ENCODE data around the gene TAOK2.
A peak's percentile ranks its signal among the peaks of the same experiment; 100 is the strongest.
"Not testable (repeated sequence)": the region's sequence is repeated elsewhere in the genome, so short reads cannot be mapped to it uniquely, and the experiment has no call there.

TAOK2 gene

DNA sequence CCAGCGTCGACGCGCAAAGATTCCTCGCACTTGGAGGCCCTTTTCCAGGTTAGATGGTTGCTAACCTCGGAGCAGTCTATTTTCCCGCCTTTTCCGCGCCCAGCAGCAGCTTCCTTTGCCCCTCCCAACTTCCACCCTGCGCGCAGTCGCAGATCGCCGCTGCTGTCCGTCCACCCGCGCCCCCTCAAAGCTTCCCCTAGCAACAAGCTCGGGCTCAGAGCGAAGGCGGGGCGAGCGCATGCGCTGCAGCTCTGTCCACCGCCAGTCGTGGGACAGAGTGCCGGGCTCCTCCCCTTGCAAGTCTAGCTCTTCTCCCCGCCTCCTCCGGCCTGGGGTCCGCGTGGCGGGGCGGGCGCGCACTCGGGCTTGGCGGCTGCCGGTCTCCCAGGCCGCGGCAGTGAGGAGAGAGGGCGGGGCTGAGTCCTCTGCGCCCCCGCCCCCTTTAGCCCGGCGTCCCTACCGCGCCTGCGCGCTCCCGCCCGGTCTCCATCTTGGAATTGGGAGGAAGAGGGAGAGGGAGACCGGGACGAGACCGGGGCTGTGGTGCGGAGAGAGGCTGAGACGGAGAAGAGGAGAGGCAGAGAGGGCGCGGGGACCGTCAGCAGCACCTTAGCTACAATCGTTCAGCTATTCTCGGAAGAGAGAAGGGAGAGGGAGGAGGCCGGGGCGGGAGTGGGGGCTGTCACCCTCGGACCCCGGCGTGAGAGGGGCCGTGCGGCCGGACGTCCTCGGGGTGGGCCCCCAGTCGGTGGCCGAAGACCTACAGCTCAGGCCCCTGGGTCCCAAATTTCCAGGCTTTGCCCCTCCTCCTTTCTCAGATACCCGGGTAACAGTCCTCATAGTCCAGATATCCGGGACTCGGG, at the start of gene TAOK2:
Gene TAOK2 (plus strand): TSS at position 485 of the 863 bp plus-strand sequence. CDS start 3,905 bp downstream, outside the sequence.
- DNase-seq (ENCODE audit: low read depth in 2 of 2) = peak; percentile 98 to 99

DNA sequence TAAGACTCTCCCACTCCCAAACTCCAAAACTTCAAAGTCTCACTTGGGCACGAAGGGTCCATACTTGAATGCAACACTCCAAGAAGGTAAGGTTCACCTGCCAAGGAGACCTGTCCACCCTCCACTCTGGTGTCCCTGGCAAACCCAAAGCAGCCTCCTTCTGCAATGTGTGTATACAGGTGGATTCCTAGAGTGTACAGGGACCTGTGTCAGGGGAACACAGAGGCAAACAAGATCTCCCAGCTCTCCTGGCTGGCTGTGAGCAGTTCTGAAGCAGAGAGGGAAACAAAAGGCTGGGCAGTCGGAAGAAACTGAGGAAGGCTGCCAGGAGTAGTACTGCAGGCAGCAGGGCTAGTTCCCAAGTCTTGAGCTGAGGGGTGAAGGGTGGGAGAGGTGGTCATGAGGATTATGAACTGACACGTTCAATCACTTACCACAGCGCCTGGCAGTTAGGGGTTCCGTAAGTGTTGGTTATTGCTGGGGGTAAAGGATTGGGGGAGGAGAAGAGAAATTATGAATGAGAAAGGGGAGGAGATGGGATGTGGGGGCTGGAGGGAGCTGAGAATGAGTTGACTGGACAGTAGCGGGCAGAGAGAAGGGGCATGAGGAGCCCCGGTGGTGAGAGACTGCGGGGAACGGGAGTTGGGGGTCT, 48.4 kb upstream of the TAOK2 start:
- DNase-seq (ENCODE audit: low read depth in 2 of 2) = no peak

DNA sequence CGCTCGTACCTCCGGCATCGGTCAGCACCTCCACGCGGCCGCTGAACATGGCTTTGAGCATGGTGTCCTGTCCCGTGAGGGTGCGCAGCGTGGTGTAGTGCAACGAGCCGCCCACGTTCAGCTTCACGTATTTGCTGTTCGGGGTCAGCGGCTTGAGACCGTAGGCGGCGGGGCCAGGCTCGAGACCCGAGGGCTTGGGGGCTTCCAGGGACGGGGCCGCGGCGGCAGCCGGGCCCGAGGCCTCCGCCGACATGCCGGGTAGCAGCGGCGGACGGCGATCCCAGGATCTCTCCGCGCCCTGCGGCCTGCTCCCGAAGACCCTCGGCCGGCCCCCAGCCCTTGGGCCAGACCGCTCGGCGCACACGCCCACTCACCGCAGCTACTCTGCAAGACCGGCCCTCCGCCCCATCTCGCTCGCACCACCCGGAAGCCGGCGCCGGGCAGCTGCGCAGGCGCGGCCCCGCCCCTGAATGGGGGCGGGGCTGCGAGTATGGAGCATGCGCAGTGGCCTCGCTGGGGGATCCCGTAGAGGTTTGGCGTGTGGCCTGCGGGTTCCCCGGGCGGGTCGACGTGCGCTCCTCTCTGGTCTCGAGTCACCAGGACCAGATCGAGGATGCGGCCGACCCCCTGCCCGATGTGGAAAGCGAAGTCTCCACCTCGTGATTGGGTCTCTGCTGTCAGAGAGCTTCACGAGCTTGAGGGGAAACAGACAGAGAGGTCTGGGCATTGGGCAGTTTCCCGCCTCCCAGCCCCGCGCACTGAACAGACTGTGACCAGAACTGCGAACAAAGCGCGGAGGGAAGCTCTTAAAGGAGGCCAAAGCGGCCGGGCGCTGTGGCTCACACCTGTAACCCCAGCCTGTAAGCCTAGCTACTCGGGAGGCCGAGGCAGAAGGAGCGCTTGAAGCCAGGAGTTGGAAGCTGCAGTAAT, 47.6 kb upstream of the TAOK2 start, which contains the start of gene KCTD13:
Gene KCTD13 (minus strand): TSS at position 446 of the 930 bp plus-strand sequence. CDS start 193 bp downstream, at position 253.
- peak; percentile 60 to 69 for DNase-seq (ENCODE audit: low read depth in 2 of 2)

DNA sequence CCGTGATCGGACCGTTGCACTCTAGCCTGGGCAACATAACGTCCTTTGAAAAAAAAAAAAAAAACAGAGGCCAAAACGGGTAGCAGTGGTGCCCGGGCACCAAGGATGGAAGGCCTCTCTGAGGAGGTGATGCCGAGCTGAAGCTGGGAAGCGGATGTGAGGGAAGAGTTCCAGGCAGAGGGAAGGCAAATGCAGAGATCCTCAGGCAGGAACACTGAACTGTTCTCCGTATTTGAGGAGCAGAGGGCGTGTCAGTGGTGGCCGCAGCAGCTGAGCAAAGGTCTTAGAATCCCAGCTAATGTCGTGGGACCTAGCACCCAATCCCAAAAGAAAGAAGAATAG, 47.0 kb upstream of the TAOK2 start:
- DNase-seq (ENCODE audit: low read depth in 2 of 2) = no peak

DNA sequence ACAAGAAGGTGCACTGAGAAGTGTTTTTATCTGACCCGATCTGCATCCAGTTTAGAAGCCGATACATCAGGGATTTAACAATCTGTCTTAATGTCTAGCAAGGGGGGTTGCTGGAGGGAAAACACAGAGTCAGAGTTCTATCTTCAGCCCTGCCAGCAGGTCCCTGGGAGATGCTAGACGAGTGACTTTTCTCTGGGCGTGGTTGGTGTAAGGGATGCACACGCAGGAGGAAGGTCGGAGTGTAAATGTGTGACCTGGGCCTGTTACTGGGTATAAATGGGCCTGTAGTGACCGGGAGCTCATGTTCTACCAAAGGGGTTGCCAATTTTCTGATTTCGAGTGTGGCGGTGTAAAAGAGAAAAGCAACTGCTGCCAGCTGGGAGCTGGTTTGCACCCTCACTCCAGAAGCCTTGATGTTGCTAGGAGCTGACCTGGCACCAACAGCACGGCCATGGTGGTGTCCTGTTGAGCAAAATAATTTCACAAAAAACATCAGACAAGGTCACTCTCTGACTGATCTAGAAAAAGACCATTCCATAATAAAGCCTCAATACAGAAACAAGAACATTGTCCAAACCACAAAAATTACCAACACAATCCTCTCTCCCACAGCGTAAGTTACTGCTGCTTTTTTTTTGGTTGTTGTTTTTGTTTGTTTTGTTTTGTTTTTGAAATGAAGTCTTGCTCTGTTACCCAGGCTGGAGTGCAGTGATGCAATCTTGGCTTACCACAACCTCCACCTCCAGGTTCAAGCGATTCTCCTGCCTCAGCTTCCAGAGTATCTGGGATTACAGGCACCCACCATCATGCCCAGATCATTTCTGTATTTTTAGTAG, 46.4 kb upstream of the TAOK2 start:
- no peak for DNase-seq (ENCODE audit: low read depth in 2 of 2)

DNA sequence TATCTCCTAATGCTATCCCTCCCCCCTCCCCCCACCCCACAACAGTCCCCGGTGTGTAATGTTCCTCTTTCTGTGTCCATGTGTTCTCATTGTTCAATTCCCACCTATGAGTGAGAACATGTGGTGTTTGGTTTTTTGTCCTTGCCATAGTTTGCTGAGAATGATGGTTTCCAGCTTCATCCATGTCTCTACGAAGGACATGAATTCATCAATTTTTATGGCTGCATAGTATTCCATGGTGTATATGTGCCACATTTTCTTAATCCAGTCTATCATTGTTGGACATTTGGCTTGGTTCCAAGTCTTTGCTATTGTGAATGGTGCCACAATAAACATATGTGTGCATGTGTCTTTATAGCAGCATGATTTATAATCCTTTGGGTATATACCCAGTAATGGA, 41.9 kb upstream of the TAOK2 start:
- DNase-seq (ENCODE audit: low read depth in 2 of 2) = not testable (repeated sequence)

DNA sequence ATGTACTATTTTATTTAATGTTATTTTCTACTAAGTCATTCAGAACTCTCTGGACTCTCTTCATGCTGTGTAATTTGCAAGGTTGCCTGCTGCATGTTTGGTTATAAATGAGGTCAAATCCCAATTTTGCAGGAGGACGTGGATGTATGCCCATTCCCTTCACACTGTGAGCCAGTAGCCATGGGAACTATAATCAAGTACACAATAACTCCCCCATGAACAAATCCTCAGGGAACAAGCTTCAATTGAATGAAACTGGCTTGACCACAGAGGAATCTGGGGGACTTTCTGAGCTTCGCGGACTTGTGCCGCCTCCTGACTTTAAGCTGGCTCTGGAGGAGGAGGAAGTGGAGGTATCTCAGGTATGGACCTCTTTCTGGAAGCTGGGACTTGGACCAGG, 33.0 kb upstream of the TAOK2 start:
- DNase-seq (ENCODE audit: low read depth in 2 of 2) = no peak

DNA sequence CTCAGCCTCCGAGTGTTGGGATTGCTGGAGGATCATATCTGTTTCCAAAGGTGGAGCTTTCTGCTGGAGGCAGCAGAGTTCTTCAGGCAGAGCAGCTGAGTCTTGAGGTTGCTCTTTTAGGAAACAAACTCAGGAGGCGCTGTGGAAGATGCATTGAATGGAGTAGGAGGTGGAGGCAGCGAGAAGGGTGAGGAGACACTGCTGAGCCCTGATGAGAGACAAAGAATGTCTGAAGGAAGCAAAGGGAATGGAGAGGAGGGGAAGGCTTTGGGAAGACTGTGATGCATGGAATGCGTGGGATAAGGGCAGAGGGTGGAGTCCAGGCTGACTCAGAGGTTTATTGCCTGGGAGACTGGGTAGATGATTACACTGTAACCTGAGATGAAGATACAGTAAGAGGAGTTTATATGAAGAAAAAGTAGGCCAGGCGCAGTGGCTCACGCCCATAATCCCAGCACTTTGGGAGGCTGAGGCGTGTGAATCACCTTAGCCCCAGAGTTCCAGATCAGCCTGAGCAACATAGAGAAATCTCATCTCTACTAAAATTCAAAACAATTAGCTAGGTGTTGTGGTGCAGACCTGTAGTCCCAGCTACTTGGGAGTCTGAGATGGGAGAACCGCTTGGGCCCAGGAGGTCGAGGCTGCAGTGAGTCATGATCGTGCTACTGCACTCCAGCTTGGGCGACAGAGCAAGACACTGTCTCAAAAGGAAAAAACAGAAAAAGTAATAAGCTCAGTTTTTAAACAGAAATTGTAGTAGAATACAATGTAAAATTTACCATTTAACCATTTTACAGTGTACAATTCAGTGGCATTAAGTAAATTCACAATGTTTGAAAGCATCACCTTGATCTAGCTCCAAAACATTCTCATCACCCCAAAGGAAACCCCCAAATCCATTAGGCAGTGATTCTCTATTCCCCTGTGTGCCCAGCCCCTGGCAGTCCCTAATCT, 29.5 kb upstream of the TAOK2 start:
- peak; percentile 96 to 97 for DNase-seq (ENCODE audit: low read depth in 2 of 2)

DNA sequence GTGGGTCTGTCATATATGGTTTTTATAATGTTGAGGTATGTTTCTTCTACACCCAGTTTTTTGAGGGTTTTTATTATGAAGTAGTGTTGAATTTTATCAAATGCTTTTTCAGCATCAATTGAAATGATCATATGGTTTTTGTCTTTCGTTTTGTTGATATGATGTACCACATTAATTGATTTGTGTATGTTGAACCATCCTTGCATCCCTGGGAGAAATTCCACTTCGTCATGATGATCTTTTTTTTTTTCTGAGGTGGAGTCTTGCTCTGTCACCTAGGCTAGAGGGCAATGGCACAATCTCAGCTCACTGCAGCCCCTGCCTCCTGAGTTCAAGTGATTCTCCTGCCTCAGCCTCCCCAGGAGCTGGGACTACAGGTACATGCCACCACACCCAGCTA, 25.8 kb upstream of the TAOK2 start:
- no peak for DNase-seq (ENCODE audit: low read depth in 2 of 2)

DNA sequence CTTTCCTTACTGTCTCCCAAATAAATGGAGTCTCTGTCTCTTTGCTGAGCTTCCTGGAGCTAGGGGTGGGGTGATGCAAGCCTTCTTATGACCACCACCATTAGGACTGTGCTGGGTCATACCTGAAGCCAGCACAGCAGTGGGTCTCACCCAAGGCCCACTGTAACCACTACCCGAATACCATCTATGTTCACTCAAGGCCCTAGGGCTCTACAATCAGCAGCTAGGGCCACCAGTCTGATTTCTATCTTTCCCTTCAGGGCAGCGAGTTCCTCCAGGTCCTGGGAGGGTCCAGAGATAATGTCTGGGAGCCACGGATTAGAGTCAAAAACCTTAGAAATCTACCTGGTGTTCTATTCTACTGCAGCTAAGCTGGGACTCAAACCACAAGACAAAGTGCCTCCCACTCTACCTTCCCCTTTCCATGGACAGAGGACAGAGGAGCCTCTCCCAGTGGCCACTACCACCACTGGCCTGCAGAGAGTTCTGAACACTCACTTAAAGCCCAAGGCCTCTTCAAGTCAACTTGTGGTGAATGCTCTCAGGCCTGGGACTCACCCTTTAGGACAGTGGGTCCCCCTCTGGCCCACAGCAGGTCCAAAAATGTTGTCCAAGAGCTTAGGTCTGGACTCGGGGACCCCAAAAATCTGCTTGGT, 22.7 kb upstream of the TAOK2 start:
- DNase-seq (ENCODE audit: low read depth in 2 of 2) = no peak

DNA sequence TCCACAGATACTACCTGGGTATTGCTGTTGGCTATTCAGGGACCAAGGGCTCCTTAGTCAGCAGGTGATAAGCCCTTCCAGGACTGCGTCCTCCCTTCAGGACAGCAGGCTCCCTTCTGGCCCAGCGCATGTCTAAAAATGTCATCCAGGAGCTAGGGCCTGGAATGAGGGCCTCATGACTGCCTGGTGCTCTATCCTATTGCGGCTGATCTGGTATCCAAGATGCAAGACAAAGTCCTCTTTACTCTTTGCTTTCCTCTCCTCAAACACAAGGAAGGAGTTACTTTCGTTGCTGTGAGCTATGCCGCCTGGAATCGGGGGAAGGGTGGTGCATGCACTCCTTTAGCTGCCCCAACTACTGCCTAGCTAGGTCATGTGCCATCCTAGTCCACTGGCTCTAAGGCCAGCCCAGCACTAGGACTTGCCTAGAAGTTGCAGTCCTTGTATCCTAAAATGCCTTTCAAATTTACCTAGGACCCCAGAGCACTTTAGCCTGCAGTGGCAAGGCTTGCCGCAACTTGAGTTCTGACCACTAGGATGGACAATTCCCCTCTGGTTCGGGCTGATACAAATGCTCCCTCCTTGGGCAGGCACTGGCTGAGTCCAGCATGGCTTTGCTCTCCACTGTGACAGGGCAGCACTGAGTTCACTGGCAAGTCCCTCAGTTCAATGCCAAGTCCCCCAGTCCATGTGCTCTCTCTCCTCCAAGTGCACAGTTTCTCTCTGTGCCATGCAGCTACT, 21.9 kb upstream of the TAOK2 start:
- no peak for DNase-seq (ENCODE audit: low read depth in 2 of 2)

DNA sequence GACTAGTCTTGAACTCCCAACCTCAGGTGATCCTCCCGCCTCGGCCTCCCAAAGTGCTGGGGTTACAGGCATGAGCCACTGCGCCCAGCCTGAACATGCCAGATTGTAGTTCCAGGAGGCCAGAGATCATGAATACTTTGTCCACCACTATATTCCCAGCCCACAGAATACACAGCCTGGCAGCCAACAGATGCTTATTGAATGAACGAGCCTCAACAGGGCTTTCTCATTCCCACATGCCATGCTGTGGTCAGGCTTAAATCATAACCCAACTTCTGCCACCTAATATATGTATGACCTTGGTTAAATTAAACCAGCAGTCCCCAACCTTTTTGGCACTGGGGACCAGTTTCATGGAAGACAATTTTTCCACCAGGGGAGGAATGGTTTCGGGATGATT, 14.9 kb upstream of the TAOK2 start:
- DNase-seq (ENCODE audit: low read depth in 2 of 2) = no peak

DNA sequence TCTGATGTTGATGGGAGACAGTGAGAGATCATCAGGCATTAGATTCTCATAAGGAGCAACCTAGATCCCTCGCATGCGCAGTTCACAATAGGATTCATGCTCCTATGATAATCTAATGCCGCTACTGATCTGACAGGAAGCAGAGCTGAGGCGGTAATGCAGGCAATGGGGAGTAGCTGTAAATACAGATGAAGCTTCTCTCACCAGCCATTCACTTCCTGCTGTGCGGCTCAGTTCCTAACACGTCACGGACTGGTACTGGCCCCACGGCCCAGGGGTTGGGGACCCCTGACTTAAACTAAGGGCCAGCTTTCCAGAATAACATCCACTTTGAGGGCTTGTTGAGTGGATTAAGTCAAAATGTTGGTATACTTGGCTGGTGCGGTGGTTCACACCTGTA, 14.4 kb upstream of the TAOK2 start:
- DNase-seq (ENCODE audit: low read depth in 2 of 2) = no peak

DNA sequence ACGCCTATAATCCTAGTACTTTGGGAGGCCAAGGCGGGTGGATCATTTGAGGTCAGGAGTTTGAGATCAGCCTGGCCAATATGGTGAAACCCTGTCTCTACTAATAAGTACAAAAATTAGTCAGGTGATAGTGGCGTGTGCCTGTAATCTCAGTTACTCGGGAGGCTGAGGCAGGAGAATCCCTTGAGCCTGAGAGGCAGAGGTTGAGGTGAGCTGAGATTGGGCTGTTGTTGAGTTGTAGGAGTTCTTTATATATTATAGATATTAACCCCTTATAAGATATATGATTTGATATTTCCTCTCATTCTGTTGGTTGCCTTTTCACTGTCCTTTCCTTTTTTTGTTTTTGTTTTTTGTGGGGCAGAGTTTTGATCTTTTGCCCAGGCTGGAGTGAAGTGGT, 13.8 kb upstream of the TAOK2 start:
- DNase-seq (ENCODE audit: low read depth in 2 of 2) = not testable (repeated sequence)

DNA sequence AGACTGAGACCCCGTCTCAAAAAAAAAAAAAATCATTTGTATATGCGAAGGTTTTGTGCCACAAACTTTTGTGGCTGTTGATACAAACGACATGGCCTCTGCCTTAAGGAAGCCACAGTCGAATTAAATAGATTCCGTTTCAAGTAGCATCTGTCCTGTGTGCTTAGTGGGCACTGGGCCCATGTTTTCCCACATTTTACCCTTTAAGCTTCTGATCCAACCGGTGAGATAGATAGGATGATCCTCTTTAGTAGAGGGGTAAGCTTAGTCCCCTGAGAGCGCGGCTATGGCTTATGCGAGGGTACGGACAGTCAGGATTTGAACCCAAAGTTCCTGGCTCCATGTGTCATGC, 12.6 kb upstream of the TAOK2 start:
- DNase-seq (ENCODE audit: low read depth in 2 of 2) = no peak

DNA sequence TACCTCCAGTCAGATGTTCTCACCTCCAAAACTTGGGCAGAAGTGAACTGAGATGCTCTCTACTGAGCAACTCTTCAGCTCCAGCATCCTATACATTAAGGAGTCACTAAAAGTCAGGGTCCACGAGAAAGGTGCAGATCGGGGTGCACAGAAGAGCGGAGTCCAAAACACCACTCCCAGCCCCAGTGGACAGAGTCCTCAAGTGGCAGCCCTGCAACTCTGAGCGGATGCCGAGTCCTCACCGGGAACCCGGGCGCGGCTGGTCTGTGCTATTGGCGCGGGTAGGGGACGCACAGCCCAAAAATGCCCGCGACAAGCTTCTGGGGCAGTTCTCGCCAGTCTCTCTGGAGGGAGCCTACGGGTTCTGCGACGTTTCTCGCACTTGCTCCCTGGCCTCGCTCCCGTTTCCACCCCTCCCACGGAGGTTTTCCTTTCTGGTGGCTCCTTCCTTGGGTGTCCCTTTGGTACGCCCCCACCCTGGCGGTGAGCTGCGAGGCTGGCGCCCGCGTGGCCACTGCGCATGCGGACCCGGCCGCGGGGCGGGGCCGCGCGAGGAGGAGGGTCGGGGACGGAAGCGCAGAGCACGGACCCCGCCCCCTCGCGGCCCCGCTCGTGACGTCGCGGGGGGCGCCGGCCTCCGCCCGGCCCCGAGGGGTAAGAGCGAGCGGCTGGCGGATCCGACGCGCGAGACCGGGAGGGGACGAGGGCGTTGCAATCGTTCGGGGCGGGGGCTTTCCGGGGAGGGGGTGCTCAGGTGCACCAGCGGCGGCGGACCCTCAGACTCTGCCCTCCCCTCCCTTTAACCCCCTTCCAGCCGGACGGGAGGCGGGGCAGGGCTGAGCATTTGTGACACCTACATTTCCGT, 12.0 kb upstream of the TAOK2 start, which contains the start of gene TMEM219:
Gene TMEM219 (plus strand): TSS at position 601 of the 865 bp plus-strand sequence. CDS start 1,065 bp downstream, outside the sequence.
- peak; percentile 79 to 81 for DNase-seq (ENCODE audit: low read depth in 2 of 2)

DNA sequence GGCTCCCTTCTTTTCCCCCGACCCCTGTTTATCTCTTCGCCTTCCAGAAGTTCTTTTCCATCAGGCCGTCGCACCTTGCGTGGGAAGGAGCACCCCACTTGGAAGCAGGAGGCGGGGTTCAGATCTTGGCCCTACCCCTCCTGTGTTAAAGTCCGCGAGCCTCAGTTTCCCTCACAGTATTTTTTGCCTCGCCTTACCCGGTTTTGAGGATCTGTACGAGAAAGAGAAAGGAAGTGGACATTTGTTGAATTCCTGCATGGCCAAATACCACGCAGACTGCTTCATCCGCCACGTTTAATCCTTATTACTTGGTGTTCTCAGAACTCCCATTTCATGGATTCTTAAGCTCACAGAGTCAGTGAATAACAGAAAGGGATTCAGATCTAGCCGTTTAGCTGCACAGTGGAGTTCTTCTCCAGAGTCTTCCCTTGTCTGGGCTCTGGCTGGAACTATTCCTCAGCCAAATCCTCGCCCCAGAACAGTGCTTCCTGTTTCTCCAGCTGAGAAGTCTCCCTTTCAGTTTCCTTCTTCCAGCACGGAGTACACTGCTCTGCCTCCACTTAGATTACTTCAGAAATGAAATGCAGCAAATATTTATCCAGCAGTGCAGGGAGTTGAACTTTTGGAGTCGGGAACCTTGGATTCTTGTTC, 11.2 kb upstream of the TAOK2 start:
- DNase-seq (ENCODE audit: low read depth in 2 of 2) = no peak

Data from fibroblast of skin of left quadriceps (primary cell).